HS-5 (cell line): ENCODE measurements around the gene PLA2G2E.

ENCODE experiments used
- DNase-seq: peaks from one replicate; pipeline ENCODE4 v3.0.0-alpha.2; 2012; ENCODE audit warnings: low read depth

PLA2G2E gene, protein sequence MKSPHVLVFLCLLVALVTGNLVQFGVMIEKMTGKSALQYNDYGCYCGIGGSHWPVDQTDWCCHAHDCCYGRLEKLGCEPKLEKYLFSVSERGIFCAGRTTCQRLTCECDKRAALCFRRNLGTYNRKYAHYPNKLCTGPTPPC

DNA sequence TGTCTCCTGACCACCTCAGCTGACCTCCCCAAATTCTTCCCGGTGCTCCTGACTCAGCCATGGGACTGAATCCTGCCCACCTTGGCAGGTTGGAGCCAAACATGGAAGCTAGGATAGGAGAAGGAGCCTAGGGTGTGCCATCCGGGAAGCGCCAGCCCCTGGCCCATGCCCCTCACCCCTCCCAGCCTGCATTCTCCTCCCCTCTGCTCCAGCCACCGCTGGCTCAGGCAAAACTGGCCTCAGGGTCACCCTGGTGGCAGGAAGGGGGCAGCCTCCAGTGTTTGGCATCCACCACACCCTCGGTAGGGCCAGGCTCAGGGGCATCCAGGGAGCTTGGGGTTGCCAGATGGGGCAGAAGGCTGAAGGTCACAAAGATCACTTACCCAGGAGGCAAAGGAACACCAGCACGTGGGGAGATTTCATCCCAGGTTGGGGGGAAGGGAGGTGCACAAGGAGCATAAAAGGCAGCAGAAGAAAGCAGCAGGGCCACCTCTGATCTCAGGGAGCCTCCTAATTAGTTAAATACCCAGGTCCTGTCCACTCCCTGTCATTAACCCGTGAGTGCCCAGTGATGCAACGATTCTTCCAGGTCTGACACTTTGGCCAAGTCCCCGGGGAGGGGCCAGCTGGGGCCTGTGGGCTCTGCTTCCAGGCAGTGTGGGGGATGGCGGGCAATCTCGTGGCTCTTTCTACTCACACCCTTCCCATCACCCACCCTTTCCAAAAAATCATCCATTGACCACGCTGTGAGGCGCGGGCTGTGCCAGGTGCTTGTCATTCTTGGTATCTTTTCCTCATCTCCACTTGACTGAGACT is at the start of gene PLA2G2E:
Gene PLA2G2E, minus strand, starts transcription at position 481 of the 816 bp plus-strand sequence. Its CDS starts 58 bp downstream, at position 423.
- no peak for DNase-seq

- DNase-seq = no peak
These were observed 48.2 kb upstream of the PLA2G2E start for GRCh38 chr1:19971664-19972063.

- DNase-seq = no peak
These were observed 46.7 kb upstream of the PLA2G2E start for GRCh38 chr1:19969898-19970660.

GRCh38 chr1:19967808-19968207 is 44.4 kb upstream of the PLA2G2E start:
- no peak for DNase-seq

DNA sequence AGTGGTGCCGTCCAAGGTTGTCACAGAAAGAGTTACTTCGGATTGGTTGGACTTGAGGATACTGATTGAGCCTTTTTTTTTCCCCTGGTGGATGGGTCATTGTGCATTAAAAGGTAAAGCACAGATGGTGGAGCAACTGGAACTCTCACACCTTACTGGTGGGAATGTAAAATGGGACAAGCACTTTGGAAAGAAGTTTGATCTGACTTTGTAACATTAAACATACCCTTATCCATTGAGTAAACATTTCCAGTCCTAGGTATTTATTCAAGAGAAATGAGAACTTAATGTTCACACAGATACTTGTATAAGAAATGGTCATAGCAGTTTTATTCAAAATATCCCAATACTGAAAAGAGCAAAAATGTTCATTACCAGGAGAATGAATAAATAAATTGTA is 41.1 kb upstream of the PLA2G2E start:
- DNase-seq = no peak

DNA sequence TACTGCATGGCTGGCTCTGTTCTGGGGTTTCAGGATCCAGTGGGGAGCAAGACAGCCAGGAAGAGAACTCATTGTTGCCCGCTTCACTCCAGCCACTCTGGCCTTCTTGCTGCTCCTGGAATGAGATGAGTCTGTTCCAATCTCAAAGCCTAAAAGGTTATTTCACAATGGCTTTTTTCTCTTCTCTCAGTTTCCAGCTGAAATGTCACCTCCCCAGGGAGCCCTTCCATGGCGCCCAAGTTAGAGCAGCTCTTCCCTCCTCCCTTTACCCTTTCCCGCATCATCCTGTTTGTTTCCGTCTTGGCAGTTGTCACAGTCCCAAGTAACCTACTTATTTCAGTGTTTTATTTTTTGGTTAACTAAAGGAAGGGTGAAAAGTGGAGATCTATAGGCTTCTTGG is 40.2 kb upstream of the PLA2G2E start:
- DNase-seq = no peak

GRCh38 chr1:19960591-19960990 is 37.2 kb upstream of the PLA2G2E start:
- DNase-seq = no peak

DNA sequence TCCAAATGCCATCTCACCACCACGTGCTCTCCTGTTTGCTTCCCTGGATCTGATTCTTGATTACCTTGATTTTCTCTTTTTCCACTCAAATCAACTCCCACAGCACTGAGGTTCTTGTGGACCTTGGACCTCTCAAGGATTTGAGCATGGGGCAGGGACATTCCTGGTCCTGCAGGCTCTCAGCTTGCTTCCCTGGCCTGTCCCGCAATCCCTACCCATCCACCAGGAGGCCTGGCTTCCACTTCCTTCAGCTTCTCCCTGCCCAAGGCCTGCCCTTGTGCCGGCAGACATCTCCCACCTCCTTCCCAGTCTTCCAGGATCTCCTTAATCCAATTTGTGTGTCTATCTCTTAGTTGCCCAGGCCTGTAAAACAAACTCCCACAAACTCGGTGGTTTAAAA is 34.4 kb upstream of the PLA2G2E start:
- no peak for DNase-seq

DNA sequence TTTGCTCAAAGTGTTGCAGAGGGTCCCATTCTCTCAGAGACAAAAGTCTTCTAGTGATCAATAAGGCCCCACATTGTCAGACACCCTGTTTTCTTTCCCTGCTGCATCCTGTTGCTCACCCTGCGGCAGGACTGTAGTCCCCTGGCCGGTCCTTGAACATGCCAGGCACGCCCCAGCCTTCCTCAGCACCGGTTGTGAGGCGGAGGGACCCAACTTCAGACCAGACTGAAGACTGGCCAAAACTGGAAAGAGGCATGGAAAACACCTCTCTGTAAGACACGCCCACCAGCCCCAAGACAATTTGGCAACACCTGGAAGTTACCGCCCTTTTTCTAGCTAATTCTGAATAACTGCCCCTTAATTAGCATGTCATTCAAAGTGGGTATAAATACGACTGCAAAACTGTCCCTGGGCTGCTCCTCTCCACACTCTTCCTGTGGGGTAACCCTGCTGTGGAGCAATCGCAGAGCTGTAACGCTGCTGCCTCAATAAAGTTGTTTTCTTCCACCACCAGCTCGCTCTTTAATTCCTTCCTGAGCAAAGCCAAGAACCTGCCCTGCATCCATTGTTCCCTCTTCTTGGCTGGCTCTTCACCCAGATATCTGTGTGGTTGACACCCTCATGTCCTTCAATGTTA is 32.2 kb upstream of the PLA2G2E start:
- no peak for DNase-seq

DNA sequence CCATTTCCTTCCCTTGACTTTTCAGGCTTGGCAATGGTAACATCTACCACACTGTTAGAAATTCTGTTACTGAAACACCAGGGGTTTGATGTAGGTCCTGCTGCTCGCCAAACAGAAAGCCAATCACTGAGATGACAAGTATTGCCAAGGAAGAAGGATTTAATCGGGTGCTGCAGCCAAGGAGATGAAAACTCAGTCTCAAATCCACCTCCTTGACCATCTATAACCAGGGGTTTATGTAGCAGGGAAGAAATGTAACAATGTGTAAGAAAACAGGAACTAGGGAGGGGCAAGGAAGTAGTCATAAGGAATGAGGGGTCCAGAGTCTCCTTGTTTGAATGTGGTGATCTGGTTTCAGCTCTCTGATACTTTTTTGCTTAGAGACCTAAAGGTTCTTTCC is 30.6 kb upstream of the PLA2G2E start:
- no peak for DNase-seq

DNA sequence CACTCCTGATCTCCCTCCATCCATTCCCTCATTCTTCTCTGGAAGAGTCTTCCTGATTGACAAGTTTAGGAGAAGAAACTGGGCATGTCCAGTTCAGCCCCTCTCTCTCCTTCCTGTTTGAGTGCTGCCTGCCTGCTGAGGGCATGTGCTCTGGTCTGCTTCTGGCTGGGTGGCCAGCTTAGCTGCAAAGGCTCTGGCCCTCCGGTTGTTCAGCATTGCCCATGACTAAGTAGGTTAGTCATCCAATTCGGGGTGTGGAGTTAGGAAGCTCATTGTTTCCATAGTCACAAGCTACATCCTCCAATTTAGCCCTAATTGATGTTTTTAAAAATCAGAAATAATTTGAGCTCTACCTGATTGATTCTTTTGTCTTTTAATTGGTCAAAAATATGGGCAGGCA is 25.6 kb upstream of the PLA2G2E start:
- peak; percentile 60 for DNase-seq

DNA sequence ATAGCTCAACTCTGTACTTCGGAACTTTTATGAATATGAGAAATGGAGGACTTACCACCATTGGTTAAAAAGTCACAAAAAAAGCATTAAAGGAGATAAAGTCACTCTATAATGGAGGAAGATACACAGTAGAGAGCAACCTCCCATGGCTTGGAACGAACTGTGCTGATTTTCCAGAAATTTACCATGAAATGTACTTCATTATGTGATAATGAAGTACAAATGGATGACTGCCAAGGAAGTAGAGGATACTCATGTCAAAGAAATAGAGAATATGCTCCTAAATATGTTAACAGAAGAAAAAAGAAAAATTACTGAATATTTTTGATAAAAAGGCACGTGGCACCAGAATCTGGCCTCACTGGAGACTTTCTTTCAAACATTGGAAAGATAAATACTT is 23.6 kb upstream of the PLA2G2E start:
- no peak for DNase-seq

- DNase-seq = no peak
These were observed 22.9 kb upstream of the PLA2G2E start for GRCh38 chr1:19946331-19946751.

DNA sequence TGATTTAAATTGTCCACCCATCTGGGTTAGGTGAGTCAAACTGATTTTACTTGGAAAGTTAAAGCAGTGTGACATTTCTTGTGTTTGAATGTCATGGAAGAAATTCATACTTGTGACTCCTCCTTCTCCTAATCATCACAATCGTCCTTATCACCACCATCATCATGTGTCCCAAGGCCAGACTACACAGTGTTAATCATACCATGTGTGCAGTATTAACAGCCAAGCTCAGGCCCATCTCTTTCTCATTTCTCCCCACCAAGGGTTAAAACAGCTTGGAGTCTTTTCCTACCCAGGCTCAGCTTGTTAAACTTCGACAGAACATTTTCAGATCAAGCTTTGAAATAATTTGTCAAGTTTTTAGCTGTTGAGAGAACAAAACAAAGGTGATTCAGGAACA is 22.5 kb upstream of the PLA2G2E start:
- DNase-seq = no peak

- no peak for DNase-seq
These were observed 19.2 kb upstream of the PLA2G2E start for GRCh38 chr1:19942657-19943056.

- DNase-seq = no peak
These were observed 18.7 kb upstream of the PLA2G2E start for GRCh38 chr1:19942088-19942487.

- no peak for DNase-seq
These were observed 17.8 kb upstream of the PLA2G2E start for GRCh38 chr1:19941206-19941568.

- DNase-seq = no peak
These were observed 17.2 kb upstream of the PLA2G2E start for GRCh38 chr1:19940486-19941205.

GRCh38 chr1:19938472-19938871 is 15.1 kb upstream of the PLA2G2E start:
- DNase-seq = no peak

- no peak for DNase-seq
These were observed 12.8 kb upstream of the PLA2G2E start for GRCh38 chr1:19936061-19936750.

GRCh38 chr1:19934336-19934735 is 10.9 kb upstream of the PLA2G2E start:
- no peak for DNase-seq
